ENCODE measurements around the gene CHMP1A. TPM values are rescaled to one million over a fixed set of nuclear protein-coding genes. Genes with fewer than 3 reads are reported as not detected.

The CHMP1A gene
- total RNA-seq, 1 donor from 2014 or later = 96.8 TPM

DNA sequence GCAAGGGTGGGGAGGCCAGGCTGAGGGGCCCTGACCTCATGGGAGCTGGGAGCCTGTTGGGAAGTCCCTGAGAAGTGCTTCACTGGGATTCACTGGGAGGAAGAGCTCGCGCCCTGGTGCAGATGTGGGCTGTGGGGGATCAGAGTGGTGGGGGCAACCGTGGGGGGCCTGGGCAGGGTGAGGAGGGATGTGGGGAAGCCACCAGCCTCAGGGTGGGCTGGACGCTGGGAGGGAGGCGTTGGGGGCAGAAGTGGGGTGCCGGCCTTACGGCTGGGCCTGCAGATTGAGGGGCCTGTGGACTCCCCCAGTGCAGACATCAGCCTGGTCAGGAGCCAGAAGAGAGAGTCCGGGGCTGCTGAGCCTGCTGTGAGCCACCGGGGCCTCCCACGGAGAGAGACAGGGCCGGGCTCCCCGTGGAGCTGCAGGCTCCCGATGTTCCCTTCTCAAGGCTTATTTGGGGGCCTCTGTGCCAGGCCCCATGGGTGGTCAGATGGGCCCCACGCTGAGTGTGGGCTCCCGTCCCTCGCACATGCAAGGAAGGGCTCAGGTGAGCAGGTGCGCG lies 36.3 kb downstream of the CHMP1A start:
- no peak for DNase-seq (ENCODE audit: low read depth)
- Histone ChIP-seq H3K4me3 (ENCODE audit: low read depth, low read length) (no peak overlapping the region), H3K36me3 (ENCODE audit: control insufficient read depth, insufficient read depth, low read length) (no peaks in the 10 kb centered on the region), H3K27me3 (ENCODE audit: control insufficient read depth, insufficient read depth, low read length) (peaks cover 42% of the 10 kb centered on the region)
- TF ChIP-seq, protein P1, sequence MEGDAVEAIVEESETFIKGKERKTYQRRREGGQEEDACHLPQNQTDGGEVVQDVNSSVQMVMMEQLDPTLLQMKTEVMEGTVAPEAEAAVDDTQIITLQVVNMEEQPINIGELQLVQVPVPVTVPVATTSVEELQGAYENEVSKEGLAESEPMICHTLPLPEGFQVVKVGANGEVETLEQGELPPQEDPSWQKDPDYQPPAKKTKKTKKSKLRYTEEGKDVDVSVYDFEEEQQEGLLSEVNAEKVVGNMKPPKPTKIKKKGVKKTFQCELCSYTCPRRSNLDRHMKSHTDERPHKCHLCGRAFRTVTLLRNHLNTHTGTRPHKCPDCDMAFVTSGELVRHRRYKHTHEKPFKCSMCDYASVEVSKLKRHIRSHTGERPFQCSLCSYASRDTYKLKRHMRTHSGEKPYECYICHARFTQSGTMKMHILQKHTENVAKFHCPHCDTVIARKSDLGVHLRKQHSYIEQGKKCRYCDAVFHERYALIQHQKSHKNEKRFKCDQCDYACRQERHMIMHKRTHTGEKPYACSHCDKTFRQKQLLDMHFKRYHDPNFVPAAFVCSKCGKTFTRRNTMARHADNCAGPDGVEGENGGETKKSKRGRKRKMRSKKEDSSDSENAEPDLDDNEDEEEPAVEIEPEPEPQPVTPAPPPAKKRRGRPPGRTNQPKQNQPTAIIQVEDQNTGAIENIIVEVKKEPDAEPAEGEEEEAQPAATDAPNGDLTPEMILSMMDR (IDR thresholded peaks at IDR 0.05; ENCODE audit: insufficient read depth, low read length, poor library complexity, severe bottlenecking) = no peak

DNA sequence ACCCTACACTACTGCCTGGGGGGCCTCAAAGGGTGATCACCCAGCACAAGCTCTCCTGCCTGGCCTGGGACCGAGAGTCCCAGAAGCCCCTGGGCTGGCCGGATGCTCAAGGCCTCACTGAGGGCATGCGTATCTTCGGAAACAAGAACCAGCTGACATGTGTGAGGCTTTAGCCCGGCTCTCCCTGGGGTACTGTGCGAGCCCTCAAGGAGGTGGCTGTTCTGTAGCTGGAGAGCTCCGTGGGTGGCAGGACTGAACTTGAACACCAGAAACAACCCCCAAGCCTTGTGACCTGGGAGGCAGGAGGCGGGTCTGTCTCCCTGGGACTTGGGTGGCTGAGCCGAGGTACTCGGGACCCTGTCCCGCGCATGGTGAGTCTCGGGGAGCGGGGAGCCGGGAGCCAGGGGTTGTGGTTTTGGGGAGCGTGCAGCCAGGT lies 37.1 kb downstream of the CHMP1A start:
- TF ChIP-seq, protein P1 (IDR thresholded peaks at IDR 0.05; ENCODE audit: insufficient read depth, low read length, poor library complexity, severe bottlenecking) = no peak
- Histone ChIP-seq H3K4me3 (ENCODE audit: low read depth, low read length) (no peak overlapping the region), H3K36me3 (ENCODE audit: control insufficient read depth, insufficient read depth, low read length) (no peaks in the 10 kb centered on the region), H3K27me3 (ENCODE audit: control insufficient read depth, insufficient read depth, low read length) (peaks cover 42% of the 10 kb centered on the region)
- no peak for DNase-seq (ENCODE audit: low read depth)

DNA sequence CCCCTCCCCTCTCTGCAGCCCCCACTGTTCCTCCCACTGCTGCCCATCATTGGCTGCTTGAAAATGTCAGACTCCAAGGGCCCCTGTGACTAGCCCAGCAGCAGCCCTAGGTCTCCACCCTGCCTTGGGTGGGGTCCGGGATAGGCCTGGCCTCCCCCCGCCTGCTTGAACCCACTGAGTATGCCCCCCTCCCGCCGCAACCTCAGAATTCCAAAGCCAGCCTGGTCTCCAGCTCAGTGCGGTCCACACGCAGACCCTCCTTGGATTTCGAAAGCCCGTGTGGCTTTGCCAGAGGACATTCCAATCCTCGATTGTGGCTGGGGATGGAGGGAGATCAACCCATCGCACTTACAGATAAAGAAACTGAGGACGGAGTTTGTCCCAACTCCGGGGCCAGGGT lies 37.7 kb downstream of the CHMP1A start:
- TF ChIP-seq, protein P1 (IDR thresholded peaks at IDR 0.05; ENCODE audit: insufficient read depth, low read length, poor library complexity, severe bottlenecking) = no peak
- Histone ChIP-seq H3K4me3 (ENCODE audit: low read depth, low read length) (no peak overlapping the region), H3K36me3 (ENCODE audit: control insufficient read depth, insufficient read depth, low read length) (no peaks in the 10 kb centered on the region), H3K27me3 (ENCODE audit: control insufficient read depth, insufficient read depth, low read length) (peaks cover 45% of the 10 kb centered on the region)
- no peak for DNase-seq (ENCODE audit: low read depth)

DNA sequence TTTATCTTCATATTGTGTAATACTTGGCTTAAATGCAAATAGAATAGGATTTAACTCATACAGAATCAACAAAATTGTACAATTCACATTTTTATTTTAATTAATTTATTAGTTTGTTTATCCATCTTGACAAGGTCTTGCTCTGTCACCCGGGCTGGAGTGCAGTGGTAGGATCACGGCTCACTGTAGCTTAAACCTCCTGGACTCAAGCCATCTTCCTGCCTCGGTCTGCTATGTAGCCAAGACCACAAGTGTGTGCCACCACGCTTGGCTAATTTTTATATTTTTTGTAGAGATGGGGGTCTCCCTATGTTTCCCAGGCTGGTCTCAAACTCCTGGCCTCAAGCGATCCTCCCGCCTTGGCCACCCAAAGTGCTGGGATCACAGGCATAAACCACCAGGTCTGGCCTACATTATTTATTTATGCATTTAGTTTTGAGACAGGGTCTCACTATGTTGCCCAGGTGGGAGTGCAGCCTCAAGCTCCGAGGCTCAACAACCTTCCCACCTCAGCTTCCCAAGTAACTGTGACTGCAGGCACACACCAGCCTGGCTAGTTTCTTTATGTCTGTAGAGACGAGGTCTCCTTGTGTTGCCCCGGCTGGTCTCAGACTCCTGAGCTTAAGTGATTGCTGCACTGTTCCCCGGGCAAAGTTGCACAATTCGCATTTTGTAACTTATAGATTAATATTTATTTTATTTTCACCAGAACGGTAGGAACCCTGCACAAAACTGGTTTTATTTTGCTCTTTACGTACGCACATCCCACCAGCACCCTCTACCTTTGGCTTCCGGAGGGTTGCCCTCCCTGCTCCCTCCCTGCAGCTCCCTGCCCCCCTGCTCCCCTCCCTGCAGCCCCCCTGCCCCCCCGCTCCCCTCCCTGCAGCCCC lies 39.2 kb downstream of the CHMP1A start:
- Histone ChIP-seq H3K4me3 (ENCODE audit: low read depth, low read length) (no peak overlapping the region), H3K27me3 (ENCODE audit: control insufficient read depth, insufficient read depth, low read length) (peaks cover 34% of the 10 kb centered on the region), H3K36me3 (ENCODE audit: control insufficient read depth, insufficient read depth, low read length) (no peaks in the 10 kb centered on the region)
- TF ChIP-seq, protein P1 (IDR thresholded peaks at IDR 0.05; ENCODE audit: insufficient read depth, low read length, poor library complexity, severe bottlenecking) = no peak
- no peak for DNase-seq (ENCODE audit: low read depth)

DNA sequence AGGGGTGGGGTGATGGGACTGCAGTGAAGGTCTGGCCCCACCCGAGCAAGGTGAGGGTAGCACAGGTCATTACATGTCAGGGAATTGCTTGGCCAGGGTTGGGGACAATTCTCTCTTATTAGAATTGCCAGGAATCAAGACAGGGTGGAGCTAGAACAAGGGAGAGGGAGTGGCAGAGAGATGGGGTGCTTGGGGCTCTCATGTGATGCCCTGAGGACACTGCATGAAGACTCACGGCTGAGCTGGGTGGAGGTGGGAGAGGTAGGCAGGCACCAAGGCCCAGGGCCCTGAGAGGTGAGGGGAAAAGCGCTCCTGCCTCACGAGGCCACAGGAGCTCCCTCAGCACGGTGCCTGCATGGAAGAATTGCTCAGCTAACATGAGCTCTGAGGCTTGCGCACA lies 40.5 kb downstream of the CHMP1A start:
- TF ChIP-seq, protein P1 (IDR thresholded peaks at IDR 0.05; ENCODE audit: insufficient read depth, low read length, poor library complexity, severe bottlenecking) = no peak
- no peak for DNase-seq (ENCODE audit: low read depth)
- Histone ChIP-seq H3K36me3 (ENCODE audit: control insufficient read depth, insufficient read depth, low read length) (no peaks in the 10 kb centered on the region), H3K27me3 (ENCODE audit: control insufficient read depth, insufficient read depth, low read length) (peaks cover 25% of the 10 kb centered on the region), H3K4me3 (ENCODE audit: low read depth, low read length) (no peak overlapping the region)
